Measurements from ENCODE around the gene ITGA5. TPM values are rescaled to one million over a fixed set of nuclear protein-coding genes. Genes with fewer than 3 reads are reported as not detected.

Gene ITGA5
- total and polyA plus RNA-seq, 9 of the 15 experiments (the other 6 are each of a cell fraction or from before 2014, with no cell fraction given) = 9.1 to 82.1 (median 47.4) TPM

DNA sequence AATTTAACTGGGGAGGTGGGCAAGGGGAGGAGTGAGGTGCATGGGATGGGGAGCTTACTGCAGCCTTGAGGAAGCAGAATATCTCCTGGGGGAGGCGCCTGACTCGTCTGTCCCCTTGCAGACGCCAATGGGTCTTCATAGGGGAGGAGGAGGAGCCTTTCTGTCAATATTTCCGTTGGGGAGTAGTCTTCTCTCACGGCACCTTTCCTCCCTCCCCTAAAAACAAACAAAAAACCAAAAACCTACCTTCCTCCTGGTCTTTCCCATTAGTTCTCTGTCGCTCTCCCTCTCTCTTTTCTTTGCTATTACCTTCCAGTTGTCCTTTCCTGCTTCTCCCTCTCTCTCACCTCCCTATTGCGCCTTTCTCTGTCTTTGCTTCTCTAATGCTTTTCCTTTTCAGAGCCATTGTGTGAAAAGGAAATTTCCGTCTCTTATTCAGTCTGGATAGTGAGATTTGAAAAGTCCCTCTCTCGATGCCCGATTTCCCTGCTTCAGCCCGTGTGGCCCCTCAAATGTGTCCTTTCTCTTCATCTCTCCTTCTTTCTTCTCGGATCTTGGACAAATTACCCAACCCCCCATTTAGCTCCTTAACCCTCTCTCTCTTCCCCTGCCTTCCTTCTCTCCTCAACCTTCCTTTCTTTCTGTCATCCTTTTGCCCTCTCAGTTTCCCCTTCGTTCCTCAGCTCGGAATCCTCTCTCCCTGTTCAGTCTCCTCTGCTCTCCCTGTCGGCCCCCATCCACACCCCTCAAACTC is 60.7 kb downstream of the ITGA5 start (continued):
- TF ChIP-seq NFIC (IDR thresholded peaks at IDR 0.05) = peak; percentile 29; the same call in 1 of the 2 replicates
- TF ChIP-seq BRF1 (IDR thresholded peaks at IDR 0.05; ENCODE audit: borderline replicate concordance, extremely low read depth, insufficient read length) = no peak
- TF ChIP-seq, protein P1, sequence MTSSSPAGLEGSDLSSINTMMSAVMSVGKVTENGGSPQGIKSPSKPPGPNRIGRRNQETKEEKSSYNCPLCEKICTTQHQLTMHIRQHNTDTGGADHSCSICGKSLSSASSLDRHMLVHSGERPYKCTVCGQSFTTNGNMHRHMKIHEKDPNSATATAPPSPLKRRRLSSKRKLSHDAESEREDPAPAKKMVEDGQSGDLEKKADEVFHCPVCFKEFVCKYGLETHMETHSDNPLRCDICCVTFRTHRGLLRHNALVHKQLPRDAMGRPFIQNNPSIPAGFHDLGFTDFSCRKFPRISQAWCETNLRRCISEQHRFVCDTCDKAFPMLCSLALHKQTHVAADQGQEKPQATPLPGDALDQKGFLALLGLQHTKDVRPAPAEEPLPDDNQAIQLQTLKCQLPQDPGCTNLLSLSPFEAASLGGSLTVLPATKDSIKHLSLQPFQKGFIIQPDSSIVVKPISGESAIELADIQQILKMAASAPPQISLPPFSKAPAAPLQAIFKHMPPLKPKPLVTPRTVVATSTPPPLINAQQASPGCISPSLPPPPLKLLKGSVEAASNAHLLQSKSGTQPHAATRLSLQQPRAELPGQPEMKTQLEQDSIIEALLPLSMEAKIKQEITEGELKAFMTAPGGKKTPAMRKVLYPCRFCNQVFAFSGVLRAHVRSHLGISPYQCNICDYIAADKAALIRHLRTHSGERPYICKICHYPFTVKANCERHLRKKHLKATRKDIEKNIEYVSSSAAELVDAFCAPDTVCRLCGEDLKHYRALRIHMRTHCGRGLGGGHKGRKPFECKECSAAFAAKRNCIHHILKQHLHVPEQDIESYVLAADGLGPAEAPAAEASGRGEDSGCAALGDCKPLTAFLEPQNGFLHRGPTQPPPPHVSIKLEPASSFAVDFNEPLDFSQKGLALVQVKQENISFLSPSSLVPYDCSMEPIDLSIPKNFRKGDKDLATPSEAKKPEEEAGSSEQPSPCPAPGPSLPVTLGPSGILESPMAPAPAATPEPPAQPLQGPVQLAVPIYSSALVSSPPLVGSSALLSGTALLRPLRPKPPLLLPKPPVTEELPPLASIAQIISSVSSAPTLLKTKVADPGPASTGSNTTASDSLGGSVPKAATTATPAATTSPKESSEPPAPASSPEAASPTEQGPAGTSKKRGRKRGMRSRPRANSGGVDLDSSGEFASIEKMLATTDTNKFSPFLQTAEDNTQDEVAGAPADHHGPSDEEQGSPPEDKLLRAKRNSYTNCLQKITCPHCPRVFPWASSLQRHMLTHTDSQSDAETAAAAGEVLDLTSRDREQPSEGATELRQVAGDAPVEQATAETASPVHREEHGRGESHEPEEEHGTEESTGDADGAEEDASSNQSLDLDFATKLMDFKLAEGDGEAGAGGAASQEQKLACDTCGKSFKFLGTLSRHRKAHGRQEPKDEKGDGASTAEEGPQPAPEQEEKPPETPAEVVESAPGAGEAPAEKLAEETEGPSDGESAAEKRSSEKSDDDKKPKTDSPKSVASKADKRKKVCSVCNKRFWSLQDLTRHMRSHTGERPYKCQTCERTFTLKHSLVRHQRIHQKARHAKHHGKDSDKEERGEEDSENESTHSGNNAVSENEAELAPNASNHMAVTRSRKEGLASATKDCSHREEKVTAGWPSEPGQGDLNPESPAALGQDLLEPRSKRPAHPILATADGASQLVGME (CRISPR knock-in tag; IDR thresholded peaks at IDR 0.05) = no peak
- TF ChIP-seq, protein P2, sequence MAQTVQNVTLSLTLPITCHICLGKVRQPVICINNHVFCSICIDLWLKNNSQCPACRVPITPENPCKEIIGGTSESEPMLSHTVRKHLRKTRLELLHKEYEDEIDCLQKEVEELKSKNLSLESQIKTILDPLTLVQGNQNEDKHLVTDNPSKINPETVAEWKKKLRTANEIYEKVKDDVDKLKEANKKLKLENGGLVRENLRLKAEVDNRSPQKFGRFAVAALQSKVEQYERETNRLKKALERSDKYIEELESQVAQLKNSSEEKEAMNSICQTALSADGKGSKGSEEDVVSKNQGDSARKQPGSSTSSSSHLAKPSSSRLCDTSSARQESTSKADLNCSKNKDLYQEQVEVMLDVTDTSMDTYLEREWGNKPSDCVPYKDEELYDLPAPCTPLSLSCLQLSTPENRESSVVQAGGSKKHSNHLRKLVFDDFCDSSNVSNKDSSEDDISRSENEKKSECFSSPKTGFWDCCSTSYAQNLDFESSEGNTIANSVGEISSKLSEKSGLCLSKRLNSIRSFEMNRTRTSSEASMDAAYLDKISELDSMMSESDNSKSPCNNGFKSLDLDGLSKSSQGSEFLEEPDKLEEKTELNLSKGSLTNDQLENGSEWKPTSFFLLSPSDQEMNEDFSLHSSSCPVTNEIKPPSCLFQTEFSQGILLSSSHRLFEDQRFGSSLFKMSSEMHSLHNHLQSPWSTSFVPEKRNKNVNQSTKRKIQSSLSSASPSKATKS (CRISPR knock-in tag; IDR thresholded peaks at IDR 0.05) = 0 out of 2 replicates have a peak, but pooled peaks have one; percentile 23
- TF ChIP-seq MXI1 (IDR thresholded peaks at IDR 0.05; ENCODE audit: low read depth, low read length) = no peak
- TF ChIP-seq NBN (IDR thresholded peaks at IDR 0.05; ENCODE audit: low read depth) = peak; percentile 66; the same call in 1 of the 2 replicates
- TF ChIP-seq, protein P3, sequence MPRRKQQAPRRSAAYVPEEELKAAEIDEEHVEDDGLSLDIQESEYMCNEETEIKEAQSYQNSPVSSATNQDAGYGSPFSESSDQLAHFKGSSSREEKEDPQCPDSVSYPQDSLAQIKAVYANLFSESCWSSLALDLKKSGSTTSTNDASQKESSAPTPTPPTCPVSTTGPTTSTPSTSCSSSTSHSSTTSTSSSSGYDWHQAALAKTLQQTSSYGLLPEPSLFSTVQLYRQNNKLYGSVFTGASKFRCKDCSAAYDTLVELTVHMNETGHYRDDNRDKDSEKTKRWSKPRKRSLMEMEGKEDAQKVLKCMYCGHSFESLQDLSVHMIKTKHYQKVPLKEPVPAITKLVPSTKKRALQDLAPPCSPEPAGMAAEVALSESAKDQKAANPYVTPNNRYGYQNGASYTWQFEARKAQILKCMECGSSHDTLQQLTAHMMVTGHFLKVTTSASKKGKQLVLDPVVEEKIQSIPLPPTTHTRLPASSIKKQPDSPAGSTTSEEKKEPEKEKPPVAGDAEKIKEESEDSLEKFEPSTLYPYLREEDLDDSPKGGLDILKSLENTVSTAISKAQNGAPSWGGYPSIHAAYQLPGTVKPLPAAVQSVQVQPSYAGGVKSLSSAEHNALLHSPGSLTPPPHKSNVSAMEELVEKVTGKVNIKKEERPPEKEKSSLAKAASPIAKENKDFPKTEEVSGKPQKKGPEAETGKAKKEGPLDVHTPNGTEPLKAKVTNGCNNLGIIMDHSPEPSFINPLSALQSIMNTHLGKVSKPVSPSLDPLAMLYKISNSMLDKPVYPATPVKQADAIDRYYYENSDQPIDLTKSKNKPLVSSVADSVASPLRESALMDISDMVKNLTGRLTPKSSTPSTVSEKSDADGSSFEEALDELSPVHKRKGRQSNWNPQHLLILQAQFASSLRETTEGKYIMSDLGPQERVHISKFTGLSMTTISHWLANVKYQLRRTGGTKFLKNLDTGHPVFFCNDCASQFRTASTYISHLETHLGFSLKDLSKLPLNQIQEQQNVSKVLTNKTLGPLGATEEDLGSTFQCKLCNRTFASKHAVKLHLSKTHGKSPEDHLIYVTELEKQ (CRISPR knock-in tag; IDR thresholded peaks at IDR 0.05) = no peak
- TF ChIP-seq ZNF695 (CRISPR knock-in tag; IDR thresholded peaks at IDR 0.05) = no peak
